Osteocyte (in vitro differentiated cells): ENCODE results near the gene B3GALT5. TPM values are rescaled to one million over a fixed set of nuclear protein-coding genes. Genes with fewer than 3 reads are reported as not detected.

Source experiments
- DNase-seq: peaks from one replicate; pipeline ENCODE4 v3.0.0; 2021; ENCODE audit warnings: mixed read lengths; ENCODE audit not compliant: unreplicated experiment; ENCODE audit errors: extremely low spot score
- H3K27ac Mint-ChIP-seq: one replicate; pipeline ENCODE4 v1.8.0; 2021; ENCODE audit warnings: mild to moderate bottlenecking, mixed read lengths; ENCODE audit not compliant: unreplicated experiment
- H3K27me3 Mint-ChIP-seq: one replicate; pipeline ENCODE4 v1.8.0; 2021; ENCODE audit warnings: mixed read lengths; ENCODE audit not compliant: unreplicated experiment
- H3K36me3 Mint-ChIP-seq: one replicate; pipeline ENCODE4 v1.8.0; 2021; ENCODE audit warnings: mixed read lengths; ENCODE audit not compliant: unreplicated experiment
- H3K4me1 Mint-ChIP-seq: one replicate; pipeline ENCODE4 v1.8.0; 2021; ENCODE audit warnings: mixed read lengths; ENCODE audit not compliant: unreplicated experiment
- H3K4me3 Mint-ChIP-seq: one replicate; pipeline ENCODE4 v1.8.0; 2021; ENCODE audit warnings: mild to moderate bottlenecking, moderate library complexity, mixed read lengths; ENCODE audit not compliant: unreplicated experiment
- H3K9me3 Mint-ChIP-seq: one replicate; pipeline ENCODE4 v1.8.0; 2021; ENCODE audit warnings: mixed read lengths; ENCODE audit not compliant: unreplicated experiment
- CTCF ChIP-seq: fragments of 200-600 bp; sonication (generic); IDR thresholded peaks from 2 replicates; pipeline ENCODE4 v1.5.0; 2021; ENCODE audit warnings: antibody characterized with exemption, mild to moderate bottlenecking, moderate library complexity
- total RNA-seq: library from RNA; stranded (reverse); gene quantifications from 2 replicates; pipeline ENCODE4 v1.2.1, GENCODE V29; 2021

Gene B3GALT5
- total RNA-seq, 1 donor from 2014 or later = not detected

- peak; percentile 10 for DNase-seq
- peaks cover 5% of the 10 kb centered on the region for H3K27me3 Mint-ChIP-seq
- peaks cover 5% of the 10 kb centered on the region for H3K4me1 Mint-ChIP-seq
- no peak for TF ChIP-seq CTCF
- peaks cover 13% of the 10 kb centered on the region for H3K9me3 Mint-ChIP-seq
- no peak overlapping the region for H3K27ac Mint-ChIP-seq
- no peaks in the 10 kb centered on the region for H3K36me3 Mint-ChIP-seq
- no peak overlapping the region for H3K4me3 Mint-ChIP-seq
These were observed 31.4 kb downstream of the B3GALT5 start for GRCh38 chr21:39644062-39644560.

- H3K4me1 Mint-ChIP-seq = peaks cover 5% of the 10 kb centered on the region
- H3K27me3 Mint-ChIP-seq = peaks cover 5% of the 10 kb centered on the region
- DNase-seq = peak; percentile 66
- H3K4me3 Mint-ChIP-seq = no peak overlapping the region
- H3K27ac Mint-ChIP-seq = no peak overlapping the region
- H3K9me3 Mint-ChIP-seq = peaks cover 13% of the 10 kb centered on the region
- no peaks in the 10 kb centered on the region for H3K36me3 Mint-ChIP-seq
- TF ChIP-seq CTCF = no peak
These were observed 32.6 kb downstream of the B3GALT5 start for GRCh38 chr21:39645331-39645730.

GRCh38 chr21:39647476-39647875 lies 34.7 kb downstream of the B3GALT5 start:
- TF ChIP-seq CTCF = no peak
- H3K27me3 Mint-ChIP-seq = peaks cover 5% of the 10 kb centered on the region
- DNase-seq = no peak
- H3K4me3 Mint-ChIP-seq = no peak overlapping the region
- H3K4me1 Mint-ChIP-seq = peaks cover 5% of the 10 kb centered on the region
- no peaks in the 10 kb centered on the region for H3K36me3 Mint-ChIP-seq
- H3K9me3 Mint-ChIP-seq = peaks cover 13% of the 10 kb centered on the region
- H3K27ac Mint-ChIP-seq = no peak overlapping the region

GRCh38 chr21:39648879-39649278 lies 36.1 kb downstream of the B3GALT5 start:
- Mint-ChIP-seq H3K4me3 (no peak overlapping the region), H3K9me3 (peaks cover 23% of the 10 kb centered on the region), H3K4me1 (peaks cover 5% of the 10 kb centered on the region), H3K36me3 (no peaks in the 10 kb centered on the region), H3K27me3 (peaks cover 2% of the 10 kb centered on the region), H3K27ac (no peak overlapping the region)
- no peak for TF ChIP-seq CTCF
- DNase-seq = no peak

- Mint-ChIP-seq H3K27me3 (peaks cover 2% of the 10 kb centered on the region), H3K9me3 (peaks cover 23% of the 10 kb centered on the region), H3K27ac (no peak overlapping the region), H3K4me1 (peaks cover 5% of the 10 kb centered on the region), H3K36me3 (no peaks in the 10 kb centered on the region), H3K4me3 (no peak overlapping the region)
- no peak for TF ChIP-seq CTCF
- no peak for DNase-seq
These were observed 36.8 kb downstream of the B3GALT5 start for GRCh38 chr21:39649526-39649925.
